AG04449 (cell line): ENCODE results near the gene SHE.

Experiments used
- CTCF ChIA-PET: fragments of 350-600 bp; formaldehyde crosslinking; extraction: SDS; loops from one replicate; lab custom pipeline; 2021; ENCODE audit warnings: antibody characterized with exemption; lab: Yijun Ruan, JAX
- POLR2A ChIA-PET: fragments of 400-600, 350-600 bp; formaldehyde crosslinking; extraction: SDS; loops from one replicate; lab custom pipeline; 2020; ENCODE audit warnings: antibody characterized with exemption, inconsistent platforms; lab: Yijun Ruan, JAX
- DNase-seq: peaks from one replicate; pipeline ENCODE4 v3.0.0-alpha.2; 2010; ENCODE audit warnings: low read depth, low spot score
- H3K4me3 ChIP-seq: 2 replicates; pipeline ENCODE4 v1.5.1; 2011; ENCODE audit warnings: low read depth, mild to moderate bottlenecking, control low read depth, low read length
- TF ChIP-seq, protein P1 (sequence below): IDR thresholded peaks from one replicate; pipeline ENCODE4 v1.5.1; 2011; ENCODE audit warnings: mild to moderate bottlenecking, moderate library complexity, low read length, control low read depth, inconsistent platforms; ENCODE audit not compliant: insufficient read depth; ENCODE audit errors: missing control alignments

Gene SHE

DNA sequence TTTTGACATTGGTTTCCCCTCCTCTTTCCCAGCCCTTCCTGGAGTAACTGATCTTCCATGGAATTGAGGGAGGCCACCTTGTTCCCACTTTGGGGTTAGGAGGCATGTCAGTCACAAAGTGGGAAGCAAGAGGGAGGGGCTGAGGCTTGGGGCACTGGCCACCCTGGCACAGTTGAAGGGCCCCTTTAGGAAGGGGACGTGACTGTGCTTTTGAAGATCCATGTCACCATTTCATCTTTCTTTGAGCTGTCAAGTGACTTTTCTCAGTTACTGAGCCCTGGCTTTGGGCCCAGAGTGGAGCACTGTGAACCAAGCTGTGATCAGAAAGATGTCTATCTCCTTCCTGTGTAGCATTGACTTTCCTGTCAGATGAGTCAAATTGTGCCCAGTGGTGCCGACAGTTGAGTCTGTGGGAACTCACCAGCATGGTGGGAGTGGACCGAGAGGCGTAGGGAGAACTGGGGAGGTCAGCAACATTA, 38.7 kb downstream of the SHE start:
- ChIA-PET POLR2A (interaction anchor here (0.6 to 1.1 kb wide), 3 partner anchors 10 to 731 kb away, joined by 3 to 4 read pairs (median 3); no protein-coding TSS in a partner anchor), CTCF (interaction anchor here (0.8 to 4.1 kb wide), 8 partner anchors 13 to 553 kb away, joined by 3 to 24 read pairs (median 4); partner anchors contain the start of gene ATP8B2)
- H3K4me3 ChIP-seq: no peak overlapping the region
- DNase-seq: no peak
- TF ChIP-seq, protein P1, sequence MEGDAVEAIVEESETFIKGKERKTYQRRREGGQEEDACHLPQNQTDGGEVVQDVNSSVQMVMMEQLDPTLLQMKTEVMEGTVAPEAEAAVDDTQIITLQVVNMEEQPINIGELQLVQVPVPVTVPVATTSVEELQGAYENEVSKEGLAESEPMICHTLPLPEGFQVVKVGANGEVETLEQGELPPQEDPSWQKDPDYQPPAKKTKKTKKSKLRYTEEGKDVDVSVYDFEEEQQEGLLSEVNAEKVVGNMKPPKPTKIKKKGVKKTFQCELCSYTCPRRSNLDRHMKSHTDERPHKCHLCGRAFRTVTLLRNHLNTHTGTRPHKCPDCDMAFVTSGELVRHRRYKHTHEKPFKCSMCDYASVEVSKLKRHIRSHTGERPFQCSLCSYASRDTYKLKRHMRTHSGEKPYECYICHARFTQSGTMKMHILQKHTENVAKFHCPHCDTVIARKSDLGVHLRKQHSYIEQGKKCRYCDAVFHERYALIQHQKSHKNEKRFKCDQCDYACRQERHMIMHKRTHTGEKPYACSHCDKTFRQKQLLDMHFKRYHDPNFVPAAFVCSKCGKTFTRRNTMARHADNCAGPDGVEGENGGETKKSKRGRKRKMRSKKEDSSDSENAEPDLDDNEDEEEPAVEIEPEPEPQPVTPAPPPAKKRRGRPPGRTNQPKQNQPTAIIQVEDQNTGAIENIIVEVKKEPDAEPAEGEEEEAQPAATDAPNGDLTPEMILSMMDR: no peak

DNA sequence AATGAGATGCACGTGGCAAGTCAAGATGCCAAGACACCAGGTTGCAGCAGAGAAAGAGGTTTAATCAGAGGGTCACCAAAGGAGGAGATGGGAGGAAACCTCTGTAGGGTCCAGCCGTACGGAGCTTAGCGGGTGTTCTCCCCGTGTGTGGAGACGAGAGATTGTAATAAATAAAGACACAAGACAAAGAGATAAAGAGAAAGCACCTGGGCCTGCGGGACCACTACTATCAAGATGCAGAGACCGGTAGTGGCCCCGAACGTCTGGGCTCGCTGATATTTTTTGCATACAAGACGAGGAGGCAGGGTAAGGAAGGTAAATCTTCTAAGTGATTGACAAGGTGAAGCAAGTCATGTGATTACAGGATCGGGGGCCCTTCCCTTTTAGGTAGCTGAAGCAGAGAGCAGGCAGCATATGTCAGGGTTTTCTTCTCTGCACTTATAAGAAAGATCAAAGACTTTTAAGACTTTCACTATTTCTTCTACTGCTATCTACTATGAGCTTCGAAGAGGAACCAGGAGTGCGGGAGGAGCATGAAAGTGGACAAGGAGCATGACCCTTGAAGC, 41.4 kb downstream of the SHE start:
- no peak for DNase-seq
- TF ChIP-seq, protein P1: no peak
- ChIA-PET CTCF (interaction anchor here (0.8 to 1.1 kb wide), 3 partner anchors 20 to 136 kb away, joined by 3 read pairs; no protein-coding TSS in a partner anchor), POLR2A (no interaction called here)
- H3K4me3 ChIP-seq: no peak overlapping the region

GRCh38 chr1:154459080-154459479, 43.1 kb downstream of the SHE start:
- ChIA-PET POLR2A (no interaction called here), CTCF (interaction anchor here (0.9 to 1.5 kb wide), 2 partner anchors 22 to 29 kb away, joined by 3 read pairs; no protein-coding TSS in a partner anchor)
- DNase-seq: no peak
- H3K4me3 ChIP-seq: no peak overlapping the region
- TF ChIP-seq, protein P1: no peak

- no peak overlapping the region for H3K4me3 ChIP-seq
- ChIA-PET POLR2A (no interaction called here), CTCF (no interaction called here)
- DNase-seq: no peak
- TF ChIP-seq, protein P1: no peak
Observed at GRCh38 chr1:154456631-154457030, 45.6 kb downstream of the SHE start.

GRCh38 chr1:154454386-154455120, 47.7 kb downstream of the SHE start:
- ChIA-PET CTCF (interaction anchor here (1.1 kb wide), 1 partner anchor 12 kb away, joined by 3 read pairs; no protein-coding TSS in a partner anchor), POLR2A (interaction anchor here (0.6 to 1.6 kb wide), 2 partner anchors 8 to 511 kb away, joined by 3 to 4 read pairs; no protein-coding TSS in a partner anchor)
- no peak for DNase-seq
- H3K4me3 ChIP-seq: no peak overlapping the region
- TF ChIP-seq, protein P1: no peak
